GM18499 (cell line): Measurements from ENCODE around the gene TGOLN2.

Experiments
- ATAC-seq: cut with Tn5 transposase; IDR thresholded peaks from one replicate; pipeline ENCODE4 v1.9.1; 2021; ENCODE audit warnings: moderate number of reproducible peaks; ENCODE audit not compliant: insufficient read depth, unreplicated experiment

The TGOLN2 gene

DNA sequence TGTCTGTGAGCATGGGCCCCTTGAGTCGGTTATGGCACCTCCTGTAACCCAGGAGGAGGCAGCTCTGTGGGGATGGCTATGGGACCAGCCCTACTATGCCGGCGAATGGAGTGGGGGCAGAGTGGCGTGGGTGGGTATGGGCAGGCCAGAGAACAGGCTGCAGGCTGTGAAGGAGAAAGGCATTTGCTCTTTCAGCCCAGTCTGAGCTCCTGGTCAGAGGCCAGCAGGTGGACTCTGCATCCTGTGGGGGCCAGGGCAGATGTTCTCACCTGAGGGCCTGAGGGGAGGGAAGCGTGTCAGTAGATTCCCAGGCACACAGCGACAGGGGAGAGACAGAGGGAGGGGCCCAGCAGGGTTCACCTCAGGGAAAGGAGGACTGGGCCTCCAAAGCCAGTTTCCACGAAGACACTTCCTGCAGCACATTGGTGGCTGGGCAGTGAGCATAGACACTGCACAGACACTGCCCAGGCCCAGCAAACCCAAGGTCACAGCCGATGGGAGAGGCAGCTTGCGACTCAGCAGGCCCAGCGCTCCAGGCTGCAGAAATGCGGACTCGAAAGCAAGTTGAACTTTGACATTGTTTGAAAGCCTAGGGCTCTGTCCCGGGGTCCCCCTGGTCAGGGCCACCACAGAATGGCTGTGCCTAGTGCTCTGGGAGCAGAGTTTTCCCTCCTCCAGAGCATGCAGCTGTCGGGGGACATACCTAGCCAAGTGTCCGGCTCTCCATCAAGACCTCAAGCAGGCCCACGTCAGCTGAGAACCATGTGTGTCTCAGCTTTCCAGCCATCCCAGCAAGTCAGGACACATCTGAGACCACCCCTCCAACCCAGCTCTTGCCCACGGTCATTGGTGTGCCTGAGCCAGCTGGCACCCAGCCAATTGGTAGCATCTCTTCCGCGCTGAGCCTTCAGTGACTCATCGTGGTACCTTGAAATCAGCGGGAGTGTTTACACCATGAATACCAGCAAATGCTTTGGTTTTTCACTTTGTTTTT is 53.8 kb downstream of the TGOLN2 start:
- no peak for ATAC-seq

DNA sequence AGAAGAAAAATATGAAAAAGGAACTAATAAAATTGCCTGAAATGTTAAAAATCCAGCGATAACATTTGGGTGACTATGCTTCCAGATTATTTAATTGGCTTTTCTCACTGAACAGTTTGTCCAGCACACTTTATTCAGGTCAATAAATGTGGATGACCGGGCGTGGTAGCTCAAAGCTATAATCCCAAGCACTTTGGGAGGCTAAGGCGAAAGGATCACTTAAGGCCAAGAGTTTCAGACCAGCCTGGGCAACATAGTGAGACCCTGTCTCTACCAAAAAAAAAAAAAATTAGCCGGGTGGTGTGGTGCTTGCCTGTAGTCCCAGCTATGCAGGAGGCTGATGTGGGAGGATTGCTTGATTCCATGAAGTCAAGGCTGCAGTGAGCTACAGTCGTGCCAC is 55.4 kb downstream of the TGOLN2 start:
- ATAC-seq = no peak

DNA sequence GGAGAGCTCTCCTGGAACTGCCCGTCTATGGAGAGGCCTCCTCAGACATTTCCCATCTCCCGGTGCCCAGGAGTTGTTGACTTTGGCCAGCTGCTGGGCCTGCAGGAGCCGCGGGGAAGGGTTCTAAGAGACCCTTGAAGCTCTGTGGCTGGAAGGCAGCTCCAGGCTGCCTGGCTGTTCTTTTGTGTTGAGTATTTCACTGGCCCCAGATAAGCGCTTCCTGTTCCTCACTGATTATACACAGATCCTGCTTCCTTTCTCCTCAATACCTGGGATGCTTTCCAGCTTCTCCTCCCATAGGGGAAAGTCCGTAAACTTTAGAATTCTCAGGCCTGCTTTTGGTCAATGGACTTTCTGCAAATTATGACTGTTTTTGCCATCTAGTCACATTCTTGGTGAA is 57.8 kb downstream of the TGOLN2 start:
- no peak for ATAC-seq
